GM18520 (cell line): Measurements from ENCODE around the gene ADCY7.

ENCODE experiments used
- ATAC-seq: cut with Tn5 transposase; IDR thresholded peaks from one replicate; pipeline ENCODE4 v1.9.1; 2021; ENCODE audit not compliant: unreplicated experiment

Gene ADCY7

DNA sequence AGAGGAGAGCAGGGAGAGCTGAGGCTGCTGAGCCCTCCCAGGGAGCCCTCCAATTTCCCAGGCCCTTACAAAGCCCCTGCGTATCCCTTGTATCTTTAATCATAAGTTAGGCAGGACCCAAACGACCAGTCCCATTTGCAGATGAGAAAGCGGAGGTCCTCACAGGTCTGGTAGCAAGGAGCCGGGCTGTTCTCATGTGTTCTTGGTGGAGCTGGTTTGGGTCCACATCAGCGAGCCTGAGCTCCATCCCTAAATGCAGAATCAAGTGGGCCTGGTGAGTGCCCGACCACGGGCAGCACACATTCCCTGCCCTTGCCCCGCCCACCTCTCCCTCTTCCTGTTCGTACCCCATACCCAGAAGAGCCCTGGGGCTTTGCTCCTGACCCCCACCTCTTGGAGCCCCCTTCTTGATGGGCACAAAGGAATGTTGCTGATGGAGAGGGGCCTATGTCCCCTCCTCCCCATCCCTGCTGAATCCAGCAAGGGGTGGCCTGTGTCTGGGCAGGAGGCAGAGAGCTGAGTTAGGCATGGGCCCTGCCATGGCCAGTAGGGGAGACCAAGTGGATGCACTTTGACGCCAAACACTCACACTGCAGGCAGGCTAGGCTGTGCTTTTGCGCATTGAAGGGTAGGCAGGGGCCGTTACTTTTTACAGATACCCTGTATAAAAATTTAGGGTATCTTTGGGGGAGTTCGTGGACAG is 18.3 kb upstream of the ADCY7 start:
- ATAC-seq, result no peak

GRCh38 chr16:50248845-50249244 is 17.5 kb upstream of the ADCY7 start:
- no peak for ATAC-seq

DNA sequence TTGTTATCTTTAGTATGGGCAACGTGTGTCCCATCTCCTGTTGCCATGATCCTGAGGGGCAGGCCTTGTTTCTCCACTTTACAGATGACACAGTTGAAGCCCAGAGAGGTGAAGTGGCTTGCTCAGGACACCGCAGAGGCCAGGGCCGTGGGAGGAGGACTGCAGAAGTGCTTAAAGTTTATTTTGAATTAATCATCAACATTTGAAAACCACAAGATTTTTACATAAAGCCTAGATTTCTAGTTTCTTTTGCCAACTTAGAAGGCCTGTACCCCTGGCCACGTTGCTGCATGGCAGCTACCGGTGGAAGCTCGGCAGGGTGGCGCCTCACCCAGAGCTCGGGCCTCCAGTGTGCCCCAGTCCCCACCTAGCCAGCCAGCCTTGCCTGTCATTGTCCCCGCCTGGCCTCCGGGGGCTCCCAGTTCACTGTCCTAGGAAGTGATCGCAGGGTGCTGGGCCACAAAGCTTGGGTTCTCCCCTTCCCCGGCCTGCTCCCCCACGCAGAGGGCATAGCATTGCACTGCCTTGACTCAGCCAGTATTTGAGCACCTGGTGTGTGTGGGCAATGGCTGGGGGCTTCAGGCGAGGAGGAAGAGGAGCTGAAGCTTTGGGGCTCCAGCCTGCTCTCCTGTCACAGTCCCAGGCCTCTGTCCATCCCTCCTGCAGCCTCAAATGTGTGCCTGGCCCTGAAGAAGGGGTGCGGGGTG is 14.8 kb upstream of the ADCY7 start:
- ATAC-seq, result no peak

GRCh38 chr16:50252082-50252611 is 14.2 kb upstream of the ADCY7 start:
- no peak for ATAC-seq

GRCh38 chr16:50252874-50253513 is 13.4 kb upstream of the ADCY7 start:
- ATAC-seq, result no peak

GRCh38 chr16:50253514-50253910 is 12.8 kb upstream of the ADCY7 start:
- ATAC-seq, result no peak

DNA sequence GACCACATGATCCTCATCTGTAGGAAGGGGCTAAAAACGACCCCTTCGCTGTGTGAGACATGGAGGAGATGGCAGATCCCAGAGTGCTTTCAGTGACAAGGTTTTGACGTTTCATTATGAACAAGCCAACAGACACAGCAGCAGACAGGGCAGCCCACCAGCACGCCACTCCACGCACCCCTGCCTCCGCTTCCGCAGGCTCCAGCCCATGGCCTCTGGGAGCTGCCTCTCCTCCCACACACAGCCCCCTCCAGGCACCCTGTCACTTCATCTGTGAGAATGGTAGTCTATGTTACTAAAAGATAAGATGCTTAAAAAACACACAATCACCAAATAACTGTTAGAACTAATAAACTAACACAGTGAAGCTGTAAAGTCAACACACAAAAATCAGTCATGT is 12.3 kb upstream of the ADCY7 start:
- ATAC-seq, result no peak

DNA sequence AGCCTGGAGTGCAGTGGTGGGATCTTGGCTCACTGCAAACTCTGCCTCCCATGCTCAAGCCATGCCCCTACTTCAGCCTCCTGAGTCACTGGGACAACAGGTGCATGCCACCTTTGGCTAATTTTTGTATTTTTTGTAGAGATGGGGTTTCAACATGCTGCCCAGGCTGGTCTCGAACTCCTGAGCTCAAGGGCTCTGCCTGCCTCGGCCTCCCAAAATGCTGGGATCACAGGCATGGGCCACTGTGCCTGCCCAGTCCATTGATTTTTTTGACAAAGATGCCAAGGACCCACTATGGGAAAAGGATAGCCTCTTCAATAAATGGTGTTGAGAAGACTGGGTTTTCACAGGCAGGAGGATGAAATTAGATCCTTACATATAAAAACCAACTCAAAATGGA is 10.8 kb upstream of the ADCY7 start:
- ATAC-seq, result no peak

GRCh38 chr16:50256604-50257003 is 9.7 kb upstream of the ADCY7 start:
- no peak for ATAC-seq

DNA sequence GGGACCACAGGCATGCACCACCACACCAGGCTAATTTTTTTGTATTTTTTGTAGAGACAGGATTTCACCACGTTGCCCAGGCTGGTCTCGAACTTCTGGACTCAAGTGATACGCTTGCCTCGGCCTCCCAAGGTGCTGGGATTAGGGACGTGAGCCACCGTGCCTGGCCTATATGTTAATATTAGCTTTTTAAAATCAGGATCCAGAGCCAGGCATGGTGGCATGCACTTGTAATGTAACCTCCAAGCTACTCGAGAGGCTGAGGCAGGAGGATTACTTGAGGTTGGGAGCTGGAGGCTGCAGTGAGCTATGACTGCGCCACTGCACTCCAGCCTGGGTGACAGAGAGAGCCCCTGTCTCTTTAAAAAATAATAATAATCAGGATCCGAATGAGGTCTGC is 8.5 kb upstream of the ADCY7 start:
- ATAC-seq, result no peak

DNA sequence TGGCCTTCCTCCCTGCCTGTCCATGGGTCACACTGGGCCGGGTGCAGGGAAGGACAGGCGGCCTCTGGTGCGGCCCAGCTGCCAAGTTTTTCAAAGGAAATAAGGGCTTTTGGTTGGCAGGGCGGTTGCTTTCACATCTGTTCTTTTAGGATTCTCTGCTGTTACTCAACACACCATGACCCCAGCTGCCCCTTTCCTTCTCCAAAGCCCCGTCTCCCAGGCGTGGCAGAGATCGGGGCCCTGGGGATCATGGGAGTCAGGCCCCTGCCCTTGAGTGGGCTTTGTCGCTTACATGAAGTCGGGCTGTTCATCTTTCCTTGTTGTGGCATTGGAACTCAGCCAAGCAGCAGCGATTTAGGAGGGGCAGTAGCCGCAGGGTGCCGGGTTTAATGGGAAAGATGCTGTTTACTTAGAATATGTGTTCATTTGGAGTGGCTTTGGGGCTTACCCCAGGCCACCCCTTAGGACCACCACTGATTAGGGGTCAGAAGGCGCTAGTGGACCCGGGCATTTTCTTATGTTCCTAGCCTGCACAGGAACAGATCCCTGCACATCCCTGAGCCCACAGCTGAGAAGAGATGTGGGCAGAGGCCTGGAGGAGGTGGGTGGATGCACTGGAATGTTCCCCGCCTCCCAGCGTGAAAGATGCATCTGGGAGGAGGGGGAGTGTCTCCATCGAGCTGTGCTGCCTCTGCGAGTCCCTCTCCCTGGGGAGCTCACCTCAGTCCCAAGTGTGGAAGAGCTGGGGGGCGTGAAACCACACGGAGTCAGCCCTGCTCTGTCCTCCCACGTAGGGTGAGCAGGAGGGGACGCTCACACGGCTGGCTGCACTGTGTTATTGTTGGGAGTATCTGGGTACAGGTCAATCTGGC is 6.8 kb upstream of the ADCY7 start:
- ATAC-seq, result no peak

- ATAC-seq, result no peak
Observed at GRCh38 chr16:50260206-50261159, 5.9 kb upstream of the ADCY7 start.

DNA sequence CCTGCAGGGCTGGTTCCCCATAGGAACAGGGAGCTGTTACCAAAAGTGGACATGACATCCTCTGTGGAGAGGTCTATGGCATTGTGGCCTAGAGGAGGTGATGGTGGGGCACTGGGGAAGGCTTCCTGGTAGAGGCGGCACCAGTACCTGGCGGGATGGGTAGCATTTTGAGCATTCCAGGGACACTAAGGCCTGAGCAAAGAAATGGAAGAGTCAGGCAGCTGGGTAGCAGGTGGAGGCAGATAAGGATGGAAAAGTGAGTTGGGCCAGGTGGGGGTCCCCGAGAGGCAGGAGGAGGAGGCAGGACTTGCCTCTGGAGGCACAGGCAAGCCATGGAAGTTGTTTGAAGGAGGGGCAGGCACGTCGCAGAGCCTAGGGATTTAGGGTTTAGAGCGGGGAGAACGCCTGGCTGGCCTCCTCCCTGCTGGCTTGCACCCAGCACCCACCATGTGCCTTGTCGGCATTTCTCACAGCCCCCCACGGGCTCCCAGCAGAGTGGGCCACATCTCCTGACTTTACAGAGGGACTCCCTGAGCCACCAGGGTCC is 5.1 kb upstream of the ADCY7 start:
- no peak for ATAC-seq

DNA sequence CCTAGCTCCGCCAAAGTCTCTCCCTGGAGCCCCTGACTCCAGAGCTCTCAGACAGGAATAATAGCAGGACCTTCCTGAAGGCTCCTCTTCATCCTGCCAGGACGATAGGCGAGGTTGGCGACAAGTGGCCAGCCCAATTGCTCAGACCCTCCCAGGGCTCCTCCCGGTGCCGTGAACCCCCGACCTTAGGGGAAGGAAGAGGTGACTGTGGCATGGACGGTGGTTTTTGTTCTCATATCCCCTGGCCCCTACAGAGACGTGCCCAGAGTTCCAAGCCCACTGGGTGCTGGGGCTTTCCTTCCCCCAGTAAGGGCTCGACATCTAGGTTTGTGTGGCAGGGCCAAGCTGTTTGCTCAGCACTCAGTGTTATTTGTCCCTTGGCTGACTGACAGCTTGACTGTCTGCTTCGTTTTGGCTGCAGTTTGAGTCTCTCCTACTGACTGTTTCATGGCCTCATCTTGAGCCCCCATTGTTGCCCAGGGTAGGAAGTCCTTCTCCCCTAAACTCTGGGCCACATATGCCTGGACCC is 4.6 kb upstream of the ADCY7 start:
- no peak for ATAC-seq

DNA sequence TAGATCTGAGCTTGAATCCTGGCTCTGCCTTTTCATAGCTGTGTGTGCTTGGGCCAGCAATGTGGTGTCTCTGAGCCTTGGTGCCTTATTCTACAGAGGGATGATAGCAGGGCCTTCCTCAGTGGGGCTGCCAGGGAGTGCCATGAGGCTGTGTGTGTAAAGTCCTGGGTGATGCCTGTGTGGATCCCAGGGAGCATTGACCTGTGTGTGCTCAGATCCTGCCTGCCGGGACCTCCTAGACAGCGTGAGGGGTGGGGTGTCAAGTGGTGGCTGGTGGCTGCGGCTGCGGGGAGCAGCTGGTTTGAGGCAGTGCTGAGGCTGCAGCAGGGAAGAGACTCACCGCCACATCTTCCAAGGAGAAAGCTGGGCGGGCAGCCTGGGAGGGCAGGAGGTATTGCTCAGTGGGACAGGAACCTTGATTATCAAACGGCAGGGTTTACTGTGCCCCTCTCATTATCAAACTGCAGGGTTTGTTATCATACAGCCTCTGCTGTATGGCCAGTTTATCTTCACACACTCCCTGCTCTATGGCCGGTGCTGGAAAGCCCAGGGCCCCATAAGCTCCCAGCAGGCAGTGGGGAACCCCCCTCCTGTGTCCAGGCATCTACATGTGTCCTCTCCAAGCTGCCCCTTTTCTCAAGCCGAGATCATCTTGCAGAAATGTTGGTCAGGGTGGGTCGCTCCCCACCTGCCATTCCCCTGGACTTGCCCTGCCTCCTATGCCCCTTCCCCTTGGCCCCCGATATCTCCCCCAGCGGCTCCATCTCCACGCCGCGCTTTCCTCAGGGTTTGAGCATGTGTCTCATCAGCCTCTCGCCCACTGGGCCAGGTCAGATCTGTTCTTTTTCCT is 3.1 kb upstream of the ADCY7 start:
- ATAC-seq, result no peak

- peak; percentile 38 for ATAC-seq
Observed at GRCh38 chr16:50263940-50264929, 2.1 kb upstream of the ADCY7 start.

- no peak for ATAC-seq
Observed at GRCh38 chr16:50265260-50265659, 1.1 kb upstream of the ADCY7 start.
